ENCODE data around the gene ATP8A2.

Gene ATP8A2

GRCh38 chr13:25978961-25979360 lies 607.2 kb downstream of the ATP8A2 start:
- no peak for DNase-seq (ENCODE audit: extremely low read depth, insufficient read length)
- peaks cover 3% of the 10 kb centered on the region; the same call in 1 of the 2 replicates for H3K27me3 ChIP-seq (replicated peaks; ENCODE audit: control insufficient read depth, insufficient read depth, low read length)
- TF ChIP-seq CTCF (IDR thresholded peaks at IDR 0.05; ENCODE audit: insufficient read depth, low read length, poor library complexity, severe bottlenecking): no peak
- H3K4me3 ChIP-seq (replicated peaks; ENCODE audit: low read depth, low read length): no peak overlapping the region
- no peaks in the 10 kb centered on the region for H3K36me3 ChIP-seq (ENCODE audit: control insufficient read depth, insufficient read depth, low read length)

- Histone ChIP-seq H3K4me3 (replicated peaks; ENCODE audit: low read depth, low read length) (no peak overlapping the region), H3K27me3 (replicated peaks; ENCODE audit: control insufficient read depth, insufficient read depth, low read length) (peaks cover 2% of the 10 kb centered on the region; the same call in 1 of the 2 replicates), H3K36me3 (ENCODE audit: control insufficient read depth, insufficient read depth, low read length) (no peaks in the 10 kb centered on the region)
- no peak for DNase-seq (ENCODE audit: extremely low read depth, insufficient read length)
- TF ChIP-seq CTCF (IDR thresholded peaks at IDR 0.05; ENCODE audit: insufficient read depth, low read length, poor library complexity, severe bottlenecking): no peak
Observed at GRCh38 chr13:25979371-25979770, 607.6 kb downstream of the ATP8A2 start.

- TF ChIP-seq CTCF (IDR thresholded peaks at IDR 0.05; ENCODE audit: insufficient read depth, low read length, poor library complexity, severe bottlenecking): peak; percentile 37
- no peaks in the 10 kb centered on the region for H3K36me3 ChIP-seq (ENCODE audit: control insufficient read depth, insufficient read depth, low read length)
- peaks cover 2% of the 10 kb centered on the region; the same call in 1 of the 2 replicates for H3K27me3 ChIP-seq (replicated peaks; ENCODE audit: control insufficient read depth, insufficient read depth, low read length)
- no peak for DNase-seq (ENCODE audit: extremely low read depth, insufficient read length)
- no peak overlapping the region for H3K4me3 ChIP-seq (replicated peaks; ENCODE audit: low read depth, low read length)
Observed at GRCh38 chr13:25980255-25980654, 608.5 kb downstream of the ATP8A2 start.

GRCh38 chr13:25981060-25981459 lies 609.3 kb downstream of the ATP8A2 start:
- Histone ChIP-seq H3K4me3 (replicated peaks; ENCODE audit: low read depth, low read length) (no peak overlapping the region), H3K27me3 (replicated peaks; ENCODE audit: control insufficient read depth, insufficient read depth, low read length) (peaks cover 2% of the 10 kb centered on the region; the same call in 1 of the 2 replicates), H3K36me3 (ENCODE audit: control insufficient read depth, insufficient read depth, low read length) (no peaks in the 10 kb centered on the region)
- no peak for TF ChIP-seq CTCF (IDR thresholded peaks at IDR 0.05; ENCODE audit: insufficient read depth, low read length, poor library complexity, severe bottlenecking)
- no peak for DNase-seq (ENCODE audit: extremely low read depth, insufficient read length)

GRCh38 chr13:25982907-25983306 lies 611.1 kb downstream of the ATP8A2 start:
- Histone ChIP-seq H3K27me3 (replicated peaks; ENCODE audit: control insufficient read depth, insufficient read depth, low read length) (no peaks in the 10 kb centered on the region; the same call in 1 of the 2 replicates), H3K36me3 (ENCODE audit: control insufficient read depth, insufficient read depth, low read length) (no peaks in the 10 kb centered on the region)
- no peak for TF ChIP-seq CTCF (IDR thresholded peaks at IDR 0.05; ENCODE audit: insufficient read depth, low read length, poor library complexity, severe bottlenecking)

GRCh38 chr13:25987987-25988386 lies 616.2 kb downstream of the ATP8A2 start:
- TF ChIP-seq CTCF (IDR thresholded peaks at IDR 0.05; ENCODE audit: insufficient read depth, low read length, poor library complexity, severe bottlenecking): no peak
- Histone ChIP-seq H3K36me3 (ENCODE audit: control insufficient read depth, insufficient read depth, low read length) (no peaks in the 10 kb centered on the region), H3K4me3 (replicated peaks; ENCODE audit: low read depth, low read length) (no peak overlapping the region), H3K27me3 (replicated peaks; ENCODE audit: control insufficient read depth, insufficient read depth, low read length) (no peaks in the 10 kb centered on the region)
- no peak for DNase-seq (ENCODE audit: extremely low read depth, insufficient read length)

More at GRCh38 chr13:25982907-25983306, 611.1 kb downstream of the ATP8A2 start:
- H3K4me3 ChIP-seq (replicated peaks; ENCODE audit: low read depth, low read length): no peak overlapping the region
- DNase-seq (ENCODE audit: extremely low read depth, insufficient read length): no peak

Data from GM06990 (cell line).